Epithelial cell of esophagus (primary cell): ENCODE measurements around the gene WDR47.

ENCODE experiments used
- DNase-seq: peaks from one replicate; pipeline ENCODE4 v3.0.0; 2010; ENCODE audit warnings: low read depth
- H3K4me3 ChIP-seq: 2 replicates; pipeline ENCODE4 v1.5.1; 2011; ENCODE audit warnings: mild to moderate bottlenecking, low read length, control low read depth
- CTCF ChIP-seq: IDR thresholded peaks from 2 replicates; pipeline ENCODE4 v1.5.1; 2011; ENCODE audit warnings: low read depth, mild to moderate bottlenecking, low read length, control low read depth, inconsistent platforms; ENCODE audit not compliant: insufficient read depth; ENCODE audit errors: missing control alignments

Gene WDR47

GRCh38 chr1:108955881-108956280, 86.0 kb downstream of the WDR47 start:
- DNase-seq, result no peak
- no peak for TF ChIP-seq CTCF
- H3K4me3 ChIP-seq, result no peak overlapping the region

GRCh38 chr1:108955111-108955510, 86.8 kb downstream of the WDR47 start:
- no peak overlapping the region for H3K4me3 ChIP-seq
- no peak for DNase-seq
- no peak for TF ChIP-seq CTCF

GRCh38 chr1:108953452-108953851, 88.5 kb downstream of the WDR47 start:
- DNase-seq, result no peak
- H3K4me3 ChIP-seq, result no peak overlapping the region
- TF ChIP-seq CTCF, result no peak

- DNase-seq, result no peak
- no peak for TF ChIP-seq CTCF
- H3K4me3 ChIP-seq, result no peak overlapping the region
Measured at GRCh38 chr1:108951242-108951641, 90.7 kb downstream of the WDR47 start.

GRCh38 chr1:108949044-108949443, 92.9 kb downstream of the WDR47 start:
- TF ChIP-seq CTCF, result no peak
- H3K4me3 ChIP-seq, result no peak overlapping the region
- no peak for DNase-seq

- DNase-seq, result peak; percentile 6
- TF ChIP-seq CTCF, result no peak
Measured at GRCh38 chr1:108947871-108948525, 93.9 kb downstream of the WDR47 start.

GRCh38 chr1:108936170-108936569, 105.7 kb downstream of the WDR47 start:
- no peak overlapping the region for H3K4me3 ChIP-seq
- DNase-seq, result no peak
- TF ChIP-seq CTCF, result no peak

More at GRCh38 chr1:108947871-108948525, 93.9 kb downstream of the WDR47 start:
- no peak overlapping the region for H3K4me3 ChIP-seq
